Measurements from ENCODE around the gene FBRS.

DNA sequence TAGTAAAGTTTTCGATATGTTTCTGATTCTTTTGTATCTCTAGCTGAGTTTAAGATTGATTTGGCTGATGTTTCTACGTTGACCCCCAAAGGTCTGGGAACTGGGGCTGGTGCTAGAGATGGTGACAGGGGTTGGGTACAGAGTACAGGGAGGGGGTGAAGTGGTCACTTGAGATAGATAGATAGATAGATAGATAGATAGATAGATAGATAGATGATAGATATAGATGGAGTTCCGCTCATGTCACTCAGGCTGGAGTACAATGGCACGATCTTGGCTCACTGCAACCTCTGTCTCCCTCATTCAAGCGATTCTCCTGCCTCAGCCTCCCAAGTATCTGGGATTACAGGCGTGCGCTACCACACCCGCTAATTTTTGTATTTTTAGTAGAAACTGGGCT, 1.8 kb upstream of the FBRS start:
- TF ChIP-seq, protein P1, sequence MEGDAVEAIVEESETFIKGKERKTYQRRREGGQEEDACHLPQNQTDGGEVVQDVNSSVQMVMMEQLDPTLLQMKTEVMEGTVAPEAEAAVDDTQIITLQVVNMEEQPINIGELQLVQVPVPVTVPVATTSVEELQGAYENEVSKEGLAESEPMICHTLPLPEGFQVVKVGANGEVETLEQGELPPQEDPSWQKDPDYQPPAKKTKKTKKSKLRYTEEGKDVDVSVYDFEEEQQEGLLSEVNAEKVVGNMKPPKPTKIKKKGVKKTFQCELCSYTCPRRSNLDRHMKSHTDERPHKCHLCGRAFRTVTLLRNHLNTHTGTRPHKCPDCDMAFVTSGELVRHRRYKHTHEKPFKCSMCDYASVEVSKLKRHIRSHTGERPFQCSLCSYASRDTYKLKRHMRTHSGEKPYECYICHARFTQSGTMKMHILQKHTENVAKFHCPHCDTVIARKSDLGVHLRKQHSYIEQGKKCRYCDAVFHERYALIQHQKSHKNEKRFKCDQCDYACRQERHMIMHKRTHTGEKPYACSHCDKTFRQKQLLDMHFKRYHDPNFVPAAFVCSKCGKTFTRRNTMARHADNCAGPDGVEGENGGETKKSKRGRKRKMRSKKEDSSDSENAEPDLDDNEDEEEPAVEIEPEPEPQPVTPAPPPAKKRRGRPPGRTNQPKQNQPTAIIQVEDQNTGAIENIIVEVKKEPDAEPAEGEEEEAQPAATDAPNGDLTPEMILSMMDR (IDR thresholded peaks at IDR 0.05; ENCODE audit: insufficient read depth, low read depth, low read length), result no peak
- no peak for TF ChIP-seq EZH2 (IDR thresholded peaks at IDR 0.05; ENCODE audit: insufficient read depth, low read length)

Data from astrocyte (in vitro differentiated cells and primary cell).